GM19193 (cell line): ENCODE data around the gene UBE2I.

ENCODE experiments used
- POLR2A ChIP-seq: IDR thresholded peaks from 4 replicates; pipeline ENCODE4 v1.6.1; 2011; ENCODE audit not compliant: insufficient read depth, insufficient read length; ENCODE audit errors: extremely low read depth

The UBE2I gene

DNA sequence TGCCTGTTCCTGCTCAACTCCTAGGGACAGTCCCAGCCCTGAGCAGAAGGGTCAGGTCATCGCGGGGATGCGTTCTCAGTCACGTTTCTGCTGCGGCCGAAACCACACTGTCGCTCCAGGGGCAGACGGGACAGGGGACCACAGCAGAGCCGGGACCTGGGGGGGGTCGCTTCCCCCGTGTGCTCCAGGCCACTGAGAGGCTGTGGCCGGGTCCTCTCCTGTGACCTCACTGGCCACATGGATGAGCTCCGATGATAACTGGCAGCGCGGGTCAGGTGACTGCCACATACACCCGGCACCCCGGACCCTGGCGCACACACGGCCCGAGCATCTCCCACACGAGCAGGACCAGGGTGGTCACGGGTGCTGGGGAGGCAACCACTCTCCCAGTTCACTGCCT, 55.1 kb downstream of the UBE2I start:
- no peak for TF ChIP-seq POLR2A

DNA sequence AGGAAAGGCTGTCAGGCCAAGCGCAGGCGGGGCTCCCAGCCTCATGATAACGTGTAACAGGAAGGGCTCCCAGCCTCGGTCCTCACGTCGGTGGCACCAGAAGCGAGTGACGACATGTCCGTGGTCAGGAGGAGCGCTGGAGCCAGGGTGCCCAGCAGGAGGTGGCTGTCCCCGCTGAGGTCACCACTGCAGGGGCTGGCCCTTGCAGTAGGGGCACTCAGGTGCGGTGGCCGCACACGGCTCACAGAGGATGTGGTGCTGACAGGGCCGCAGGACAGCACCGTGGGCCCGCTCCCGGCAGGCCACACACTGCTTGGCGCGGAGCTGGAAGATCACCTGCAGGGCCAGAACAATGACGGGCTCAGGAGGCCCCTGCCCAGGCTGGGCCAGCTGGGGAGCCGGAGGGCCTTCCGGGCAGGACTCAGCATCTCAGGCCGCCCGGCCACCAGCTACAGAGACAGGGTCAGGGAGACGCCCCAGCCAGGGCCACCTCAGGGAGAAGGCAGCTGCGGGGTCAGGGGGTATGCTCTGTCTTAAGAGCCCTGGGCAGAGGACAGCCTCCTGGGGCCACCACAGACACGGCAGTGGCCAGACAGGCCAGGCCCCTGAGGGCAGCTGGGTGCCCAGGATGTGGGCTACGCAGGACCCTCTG, 56.8 kb downstream of the UBE2I start:
- TF ChIP-seq POLR2A = no peak

DNA sequence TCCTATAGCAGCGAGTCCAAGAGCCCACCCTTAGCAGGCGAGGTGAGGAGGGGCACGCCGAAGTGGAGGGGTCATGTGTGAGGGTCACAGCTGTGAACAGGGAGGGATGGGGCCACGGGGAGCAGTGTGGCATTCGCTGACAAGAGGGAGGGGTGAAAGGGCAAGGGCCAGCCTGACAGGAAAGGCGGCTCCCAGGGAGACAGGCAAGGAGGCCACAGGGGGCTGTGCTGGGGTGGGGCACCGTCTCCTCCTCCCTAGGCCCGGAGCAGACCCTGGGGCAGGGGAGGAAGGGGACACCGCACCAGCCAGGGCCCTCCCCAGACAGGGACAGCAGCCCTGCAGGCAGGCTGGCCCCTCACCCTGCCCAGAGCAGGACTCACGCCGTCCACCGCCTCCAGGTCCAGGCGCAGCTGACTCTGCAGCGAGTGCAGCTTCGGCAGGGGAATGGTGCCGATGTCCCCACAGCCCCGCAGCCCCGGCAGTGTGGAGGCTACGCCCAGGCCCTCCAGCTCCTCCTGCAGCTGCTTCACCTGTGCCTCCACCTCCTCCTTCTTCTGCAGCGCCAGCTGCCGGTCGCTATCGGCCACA, 57.4 kb downstream of the UBE2I start:
- no peak for TF ChIP-seq POLR2A

DNA sequence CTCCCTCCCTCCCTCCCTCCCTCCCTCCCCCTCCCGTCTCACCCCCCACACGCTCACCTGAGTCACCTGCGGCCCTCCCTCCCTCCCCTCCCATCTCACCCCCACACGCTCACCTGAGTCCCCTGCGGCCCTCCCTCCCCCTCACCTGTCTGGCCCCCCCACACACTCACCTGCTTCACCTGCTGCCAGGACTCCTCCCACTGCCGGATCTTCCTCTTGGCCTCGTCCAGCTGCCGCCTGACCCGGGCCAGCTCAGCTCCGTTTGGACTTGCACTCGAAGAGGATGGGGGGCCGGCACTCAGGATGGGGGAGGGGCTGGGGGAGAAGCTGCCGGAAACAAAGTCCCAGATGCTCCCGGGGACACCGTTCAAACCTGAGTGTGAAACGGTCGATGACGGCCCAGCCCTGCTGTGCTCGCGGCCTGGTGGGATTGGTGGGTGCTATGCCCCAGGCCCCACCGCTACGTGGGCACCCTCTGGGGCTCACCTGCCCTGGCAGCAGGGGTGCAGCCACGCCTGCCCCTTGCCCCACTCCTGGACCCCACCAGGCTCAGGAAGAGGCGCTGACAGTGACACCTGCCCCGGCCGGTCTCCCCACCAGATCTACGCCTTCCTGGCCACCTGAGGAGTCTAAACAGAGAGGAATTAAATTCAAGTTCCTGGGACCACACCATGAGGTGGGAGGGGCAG, 58.2 kb downstream of the UBE2I start:
- TF ChIP-seq POLR2A = no peak

DNA sequence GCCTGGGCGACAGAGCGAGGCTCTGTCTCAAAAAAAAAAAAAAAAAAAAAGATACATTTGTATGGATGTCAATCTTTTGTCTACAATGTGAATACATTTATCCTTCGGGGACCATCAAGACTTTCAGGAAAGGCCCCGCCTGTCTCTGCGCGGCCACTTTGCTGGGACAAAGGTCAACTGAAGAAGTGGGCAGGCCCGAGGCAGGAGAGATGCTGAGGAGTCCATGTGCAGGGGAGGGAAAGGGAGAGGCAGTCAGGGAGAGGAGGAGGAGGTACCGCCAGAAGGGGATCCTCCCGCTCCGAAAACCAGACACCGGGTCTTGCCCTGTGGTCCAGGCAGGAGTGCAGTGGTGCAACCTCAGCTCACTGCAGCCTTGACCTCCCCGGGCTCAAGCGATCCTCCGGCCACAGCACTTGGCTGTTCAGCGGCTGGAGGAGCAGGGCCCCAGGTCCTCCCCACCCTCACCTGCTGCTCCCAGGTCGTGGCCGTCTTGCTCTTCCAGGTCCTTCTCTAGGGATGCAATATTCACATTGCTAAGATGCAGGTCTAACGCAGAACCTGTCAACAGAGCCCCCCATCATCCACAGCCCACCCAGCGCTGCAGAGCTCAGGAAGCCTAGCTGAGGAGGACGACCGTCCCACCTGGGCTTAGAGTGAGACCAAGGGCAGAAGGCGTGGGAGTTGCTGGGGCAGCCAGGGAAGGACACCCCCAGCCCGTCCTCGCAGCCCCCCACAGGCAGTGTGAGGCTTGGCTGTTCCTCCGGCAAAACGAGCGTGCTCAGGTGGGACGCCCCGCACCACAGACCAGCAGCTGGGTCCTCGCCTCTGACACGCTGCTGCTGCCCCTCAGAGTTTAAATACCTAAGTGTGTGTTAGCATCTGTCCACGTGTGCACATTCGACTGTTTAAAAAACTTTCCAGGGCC, 61.9 kb downstream of the UBE2I start:
- no peak for TF ChIP-seq POLR2A

DNA sequence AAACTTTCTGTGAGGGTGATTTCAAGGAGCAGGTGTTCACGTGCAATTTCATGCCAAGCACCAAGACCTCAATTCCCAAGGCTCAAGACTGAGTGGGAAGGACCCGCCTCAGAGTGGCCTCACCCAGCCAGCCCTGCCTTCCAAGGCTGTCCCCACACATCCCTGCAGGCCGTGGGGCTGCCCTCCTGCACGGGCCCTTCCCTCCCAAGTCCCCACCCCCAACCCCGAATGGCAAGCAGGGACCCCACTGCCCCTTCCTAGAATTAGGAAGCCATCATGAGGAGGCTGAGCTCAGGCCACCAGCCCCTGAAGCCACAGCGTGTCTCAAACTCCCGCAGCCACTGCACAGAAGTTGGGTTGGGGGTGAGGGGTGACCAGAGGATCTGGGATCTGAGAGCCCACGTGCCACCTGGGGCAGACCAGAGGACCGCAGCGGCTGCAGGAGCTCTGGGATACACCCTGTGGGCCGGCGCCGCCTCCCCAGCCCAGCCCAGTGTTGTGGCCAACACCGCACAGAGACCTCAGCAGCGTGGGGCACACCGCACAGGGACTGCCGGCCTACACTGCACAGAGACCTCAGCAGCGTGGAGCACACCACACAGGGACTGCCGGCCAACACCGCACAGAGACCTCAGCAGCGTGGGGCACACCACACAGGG, 63.0 kb downstream of the UBE2I start:
- no peak for TF ChIP-seq POLR2A

DNA sequence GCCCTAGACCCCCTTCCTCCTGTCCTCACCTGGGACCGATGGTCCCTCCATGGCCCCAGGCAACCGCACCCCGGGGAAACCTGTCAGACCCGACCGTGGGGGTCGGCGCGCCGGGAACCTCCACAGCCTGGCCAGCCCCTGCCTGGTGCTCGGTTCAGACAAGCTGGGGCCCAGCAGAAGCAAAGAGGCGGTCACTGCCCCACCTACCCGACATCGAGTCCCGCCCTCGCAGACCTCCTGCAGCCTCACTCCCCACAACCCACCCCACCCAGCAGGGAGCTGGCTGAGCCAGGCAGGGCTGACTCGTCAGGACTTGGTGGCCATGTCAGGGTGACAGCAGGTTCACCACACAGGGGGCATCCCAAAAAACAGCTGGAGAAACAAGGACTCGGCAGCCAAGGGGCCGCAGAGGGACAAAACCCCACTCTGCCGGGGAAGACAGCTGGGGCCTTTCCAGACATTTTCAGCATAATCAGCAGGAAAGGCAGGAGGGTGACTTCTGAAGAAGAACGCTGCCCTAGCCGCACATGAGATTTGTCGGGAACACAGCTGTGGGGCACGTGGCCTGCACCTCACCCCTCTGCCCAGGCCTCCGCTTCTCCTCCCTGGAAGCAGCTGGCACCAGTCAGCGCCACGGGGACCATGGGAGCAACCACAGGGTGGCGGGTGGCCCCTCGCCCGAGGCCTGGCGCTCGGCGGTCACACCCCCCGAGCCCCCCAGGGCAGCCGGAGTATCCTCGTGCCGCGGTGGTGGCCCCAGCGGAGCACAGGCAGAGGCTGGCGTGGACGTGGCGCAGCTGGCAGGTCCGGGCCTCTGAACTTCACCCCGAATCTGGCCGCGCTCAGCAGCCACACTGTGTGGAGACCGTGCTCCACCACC, 65.2 kb downstream of the UBE2I start:
- no peak for TF ChIP-seq POLR2A

DNA sequence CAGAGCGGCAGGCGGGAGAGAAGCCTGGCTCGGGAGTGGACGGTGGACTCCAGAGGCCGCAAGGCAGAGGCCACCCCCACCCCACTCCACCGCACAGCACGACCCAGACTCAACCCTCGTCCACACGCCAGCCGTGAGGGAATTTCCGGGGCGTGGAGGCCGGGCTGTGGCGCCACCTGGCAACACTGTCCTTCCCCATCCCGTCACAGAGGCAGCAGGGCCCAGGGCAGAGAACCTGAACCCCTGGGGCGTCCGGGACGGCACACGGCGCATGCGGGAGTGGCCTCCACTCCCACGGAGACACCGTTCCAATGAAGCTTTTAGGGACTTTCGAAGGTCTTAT, 65.8 kb downstream of the UBE2I start:
- no peak for TF ChIP-seq POLR2A

DNA sequence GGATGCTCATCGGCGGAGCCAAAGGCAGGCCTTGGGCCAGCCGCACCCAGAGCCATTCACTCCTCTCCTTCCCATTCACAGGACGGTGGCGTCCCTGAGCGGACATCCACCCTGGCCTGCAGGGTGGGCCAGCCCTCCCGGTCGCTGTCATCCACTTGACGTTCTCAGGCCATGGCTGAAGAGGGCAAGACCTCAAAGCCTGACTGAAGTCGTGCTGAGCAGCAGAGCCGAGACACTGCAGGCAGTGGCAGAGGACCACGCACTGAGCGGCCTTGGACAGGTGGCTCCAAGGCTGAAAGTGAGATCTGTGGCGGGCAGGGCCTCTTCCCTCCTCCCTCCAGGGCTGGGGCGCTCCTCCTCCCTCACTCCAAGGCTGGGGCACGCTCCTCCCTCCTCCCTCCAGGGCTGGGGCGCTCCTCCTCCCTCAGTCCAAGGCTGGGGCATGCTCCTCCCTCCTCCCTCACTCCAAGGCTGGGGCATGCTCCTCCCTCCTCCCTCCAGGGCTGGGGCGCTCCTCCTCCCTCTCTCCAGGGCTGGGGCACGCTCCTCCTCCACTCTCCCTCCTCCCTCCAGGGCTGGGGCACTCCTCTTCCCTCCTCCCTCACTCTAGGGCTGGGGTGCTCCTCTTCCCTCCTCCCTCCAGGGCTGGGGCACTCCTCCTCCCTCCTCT, 66.4 kb downstream of the UBE2I start:
- no peak for TF ChIP-seq POLR2A
